Activated naive CD8-positive, alpha-beta T cell treated with anti-CD3 and anti-CD28 coated beads for 36 hours (primary cell): ENCODE data around the gene FMN2. TPM values are rescaled to one million over a fixed set of nuclear protein-coding genes. Genes with fewer than 3 reads are reported as not detected.

Experiments used
- DNase-seq: peaks from one replicate; pipeline ENCODE4 v3.0.0; 2021
- H3K27ac Mint-ChIP-seq: one replicate; pipeline ENCODE4 v1.8.0; 2022; ENCODE audit warnings: mild to moderate bottlenecking, moderate library complexity, mixed read lengths
- H3K27me3 Mint-ChIP-seq: one replicate; pipeline ENCODE4 v1.8.0; 2022; ENCODE audit warnings: mild to moderate bottlenecking, mixed read lengths
- H3K36me3 Mint-ChIP-seq: one replicate; pipeline ENCODE4 v1.8.0; 2021; ENCODE audit warnings: mild to moderate bottlenecking, mixed read lengths
- H3K4me1 Mint-ChIP-seq: one replicate; pipeline ENCODE4 v1.8.0; 2021; ENCODE audit warnings: mixed read lengths
- H3K4me3 Mint-ChIP-seq: one replicate; pipeline ENCODE4 v1.8.0; 2022; ENCODE audit warnings: mild to moderate bottlenecking, moderate library complexity, mixed read lengths
- H3K9me3 Mint-ChIP-seq: one replicate; pipeline ENCODE4 v1.8.0; 2022; ENCODE audit warnings: mixed read lengths
- total RNA-seq, 2 experiments: library from RNA; stranded (reverse); gene quantifications; one replicate each; pipeline ENCODE4 v1.2.3, GENCODE V29; 2021

The FMN2 gene
- total RNA-seq, 2 experiments from 2014 or later = not detected

GRCh38 chr1:240189386-240189989, 97.8 kb downstream of the FMN2 start:
- Mint-ChIP-seq H3K4me1 (peaks cover 2% of the 10 kb centered on the region), H3K9me3 (no peaks in the 10 kb centered on the region), H3K36me3 (no peaks in the 10 kb centered on the region), H3K4me3 (no peak overlapping the region), H3K27me3 (peaks cover 30% of the 10 kb centered on the region), H3K27ac (no peak overlapping the region)
- peak; percentile 3 for DNase-seq

GRCh38 chr1:240190881-240191401, 99.3 kb downstream of the FMN2 start:
- Mint-ChIP-seq H3K4me3 (no peak overlapping the region), H3K4me1 (peaks cover 2% of the 10 kb centered on the region), H3K9me3 (no peaks in the 10 kb centered on the region), H3K27ac (no peak overlapping the region), H3K36me3 (no peaks in the 10 kb centered on the region), H3K27me3 (peaks cover 30% of the 10 kb centered on the region)
- no peak for DNase-seq

- H3K36me3 Mint-ChIP-seq = no peaks in the 10 kb centered on the region
Observed at GRCh38 chr1:240192851-240193250, 101.2 kb downstream of the FMN2 start.

GRCh38 chr1:240193679-240194078, 102.0 kb downstream of the FMN2 start:
- Mint-ChIP-seq H3K4me3 (no peak overlapping the region), H3K27ac (no peak overlapping the region), H3K27me3 (peaks cover 8% of the 10 kb centered on the region)

More at GRCh38 chr1:240192851-240193250, 101.2 kb downstream of the FMN2 start:
- peaks cover 2% of the 10 kb centered on the region for H3K4me1 Mint-ChIP-seq
- no peak for DNase-seq
- peaks cover 15% of the 10 kb centered on the region for H3K27me3 Mint-ChIP-seq
- H3K27ac Mint-ChIP-seq = no peak overlapping the region
- H3K9me3 Mint-ChIP-seq = no peaks in the 10 kb centered on the region
- H3K4me3 Mint-ChIP-seq = no peak overlapping the region

GRCh38 chr1:240194120-240194519, 102.4 kb downstream of the FMN2 start:
- no peak for DNase-seq
- Mint-ChIP-seq H3K9me3 (no peaks in the 10 kb centered on the region), H3K4me1 (peaks cover 2% of the 10 kb centered on the region), H3K4me3 (no peak overlapping the region), H3K27me3 (peaks cover 5% of the 10 kb centered on the region), H3K36me3 (no peaks in the 10 kb centered on the region), H3K27ac (no peak overlapping the region)

More at GRCh38 chr1:240193679-240194078, 102.0 kb downstream of the FMN2 start:
- Mint-ChIP-seq H3K36me3 (no peaks in the 10 kb centered on the region), H3K4me1 (peaks cover 2% of the 10 kb centered on the region), H3K9me3 (no peaks in the 10 kb centered on the region)
- no peak for DNase-seq

- Mint-ChIP-seq H3K4me3 (no peak overlapping the region), H3K27me3 (no peaks in the 10 kb centered on the region), H3K9me3 (no peaks in the 10 kb centered on the region), H3K4me1 (no peaks in the 10 kb centered on the region), H3K36me3 (no peaks in the 10 kb centered on the region), H3K27ac (no peak overlapping the region)
- DNase-seq = no peak
Observed at GRCh38 chr1:240198376-240198775, 106.7 kb downstream of the FMN2 start.

GRCh38 chr1:240199758-240200645, 108.3 kb downstream of the FMN2 start:
- no peak overlapping the region for H3K27ac Mint-ChIP-seq
- H3K36me3 Mint-ChIP-seq = no peaks in the 10 kb centered on the region
- DNase-seq = no peak
- H3K4me3 Mint-ChIP-seq = no peak overlapping the region
- no peaks in the 10 kb centered on the region for H3K4me1 Mint-ChIP-seq
- no peaks in the 10 kb centered on the region for H3K9me3 Mint-ChIP-seq
- H3K27me3 Mint-ChIP-seq = no peaks in the 10 kb centered on the region

- no peaks in the 10 kb centered on the region for H3K4me1 Mint-ChIP-seq
- no peaks in the 10 kb centered on the region for H3K27me3 Mint-ChIP-seq
- H3K4me3 Mint-ChIP-seq = no peak overlapping the region
- no peaks in the 10 kb centered on the region for H3K36me3 Mint-ChIP-seq
- no peak overlapping the region for H3K27ac Mint-ChIP-seq
- DNase-seq = no peak
- H3K9me3 Mint-ChIP-seq = no peaks in the 10 kb centered on the region
Observed at GRCh38 chr1:240201931-240202330, 110.2 kb downstream of the FMN2 start.

GRCh38 chr1:240207073-240207709, 115.5 kb downstream of the FMN2 start:
- no peak overlapping the region for H3K27ac Mint-ChIP-seq
- no peaks in the 10 kb centered on the region for H3K36me3 Mint-ChIP-seq

GRCh38 chr1:240210026-240210425, 118.3 kb downstream of the FMN2 start:
- no peaks in the 10 kb centered on the region for H3K9me3 Mint-ChIP-seq

More at GRCh38 chr1:240207073-240207709, 115.5 kb downstream of the FMN2 start:
- no peak for DNase-seq
- Mint-ChIP-seq H3K9me3 (no peaks in the 10 kb centered on the region), H3K27me3 (no peaks in the 10 kb centered on the region), H3K4me1 (no peaks in the 10 kb centered on the region), H3K4me3 (no peak overlapping the region)

GRCh38 chr1:240212556-240212955, 120.9 kb downstream of the FMN2 start:
- DNase-seq = no peak
- no peak overlapping the region for H3K27ac Mint-ChIP-seq
- H3K27me3 Mint-ChIP-seq = no peaks in the 10 kb centered on the region
- H3K4me3 Mint-ChIP-seq = no peak overlapping the region
- H3K9me3 Mint-ChIP-seq = no peaks in the 10 kb centered on the region
- no peaks in the 10 kb centered on the region for H3K4me1 Mint-ChIP-seq
- no peaks in the 10 kb centered on the region for H3K36me3 Mint-ChIP-seq

More at GRCh38 chr1:240210026-240210425, 118.3 kb downstream of the FMN2 start:
- no peak overlapping the region for H3K27ac Mint-ChIP-seq
- no peak overlapping the region for H3K4me3 Mint-ChIP-seq
- DNase-seq = no peak
- H3K27me3 Mint-ChIP-seq = no peaks in the 10 kb centered on the region
- H3K4me1 Mint-ChIP-seq = no peaks in the 10 kb centered on the region
- H3K36me3 Mint-ChIP-seq = no peaks in the 10 kb centered on the region

- no peaks in the 10 kb centered on the region for H3K27me3 Mint-ChIP-seq
- no peak for DNase-seq
- no peaks in the 10 kb centered on the region for H3K4me1 Mint-ChIP-seq
- no peak overlapping the region for H3K4me3 Mint-ChIP-seq
- peaks cover 5% of the 10 kb centered on the region for H3K9me3 Mint-ChIP-seq
- H3K27ac Mint-ChIP-seq = no peak overlapping the region
- no peaks in the 10 kb centered on the region for H3K36me3 Mint-ChIP-seq
Observed at GRCh38 chr1:240217403-240217802, 125.7 kb downstream of the FMN2 start.

- no peak overlapping the region for H3K4me3 Mint-ChIP-seq
- H3K4me1 Mint-ChIP-seq = no peaks in the 10 kb centered on the region
- H3K27ac Mint-ChIP-seq = no peak overlapping the region
- H3K9me3 Mint-ChIP-seq = peaks cover 5% of the 10 kb centered on the region
- no peaks in the 10 kb centered on the region for H3K27me3 Mint-ChIP-seq
- no peak for DNase-seq
- H3K36me3 Mint-ChIP-seq = no peaks in the 10 kb centered on the region
Observed at GRCh38 chr1:240219104-240219503, 127.4 kb downstream of the FMN2 start.

- Mint-ChIP-seq H3K4me3 (no peak overlapping the region), H3K36me3 (no peaks in the 10 kb centered on the region), H3K27me3 (no peaks in the 10 kb centered on the region), H3K9me3 (peaks cover 23% of the 10 kb centered on the region), H3K27ac (no peak overlapping the region), H3K4me1 (no peaks in the 10 kb centered on the region)
- no peak for DNase-seq
Observed at GRCh38 chr1:240226102-240226501, 134.4 kb downstream of the FMN2 start.

GRCh38 chr1:240230816-240231215, 139.1 kb downstream of the FMN2 start:
- Mint-ChIP-seq H3K9me3 (peaks cover 10% of the 10 kb centered on the region), H3K4me1 (no peaks in the 10 kb centered on the region), H3K36me3 (no peaks in the 10 kb centered on the region), H3K4me3 (no peak overlapping the region), H3K27ac (no peak overlapping the region), H3K27me3 (no peaks in the 10 kb centered on the region)
- DNase-seq = no peak
